Hypothalamus (tissue), 51 donors: Measurements from ENCODE around the gene EFEMP1.
"Not testable (repeated sequence)": the region's sequence is repeated elsewhere in the genome, so short reads cannot be mapped to it uniquely, and the experiment has no call there.

Source experiments
- DNase-seq, 51 donors: peaks; one replicate each; lab custom pipeline; 2025; lab: John Stamatoyannopoulos, UW

EFEMP1 gene

GRCh38 chr2:55838653-55839052 lies 84.9 kb downstream of the EFEMP1 start:
- no peak for DNase-seq

GRCh38 chr2:55838117-55838516 lies 85.5 kb downstream of the EFEMP1 start:
- not testable (repeated sequence) for DNase-seq

GRCh38 chr2:55837073-55837472 lies 86.5 kb downstream of the EFEMP1 start:
- no peak for DNase-seq

- not testable (repeated sequence) for DNase-seq
Measured at GRCh38 chr2:55831671-55832410, 91.7 kb downstream of the EFEMP1 start.

- DNase-seq: no peak
Measured at GRCh38 chr2:55827855-55828254, 95.7 kb downstream of the EFEMP1 start.

GRCh38 chr2:55827428-55827827 lies 96.2 kb downstream of the EFEMP1 start:
- DNase-seq: not testable (repeated sequence)

GRCh38 chr2:55826246-55826645 lies 97.3 kb downstream of the EFEMP1 start:
- no peak for DNase-seq

GRCh38 chr2:55824551-55825096 lies 99.0 kb downstream of the EFEMP1 start:
- DNase-seq: no peak
